ENCODE data around the gene GABRD.

The GABRD gene

DNA sequence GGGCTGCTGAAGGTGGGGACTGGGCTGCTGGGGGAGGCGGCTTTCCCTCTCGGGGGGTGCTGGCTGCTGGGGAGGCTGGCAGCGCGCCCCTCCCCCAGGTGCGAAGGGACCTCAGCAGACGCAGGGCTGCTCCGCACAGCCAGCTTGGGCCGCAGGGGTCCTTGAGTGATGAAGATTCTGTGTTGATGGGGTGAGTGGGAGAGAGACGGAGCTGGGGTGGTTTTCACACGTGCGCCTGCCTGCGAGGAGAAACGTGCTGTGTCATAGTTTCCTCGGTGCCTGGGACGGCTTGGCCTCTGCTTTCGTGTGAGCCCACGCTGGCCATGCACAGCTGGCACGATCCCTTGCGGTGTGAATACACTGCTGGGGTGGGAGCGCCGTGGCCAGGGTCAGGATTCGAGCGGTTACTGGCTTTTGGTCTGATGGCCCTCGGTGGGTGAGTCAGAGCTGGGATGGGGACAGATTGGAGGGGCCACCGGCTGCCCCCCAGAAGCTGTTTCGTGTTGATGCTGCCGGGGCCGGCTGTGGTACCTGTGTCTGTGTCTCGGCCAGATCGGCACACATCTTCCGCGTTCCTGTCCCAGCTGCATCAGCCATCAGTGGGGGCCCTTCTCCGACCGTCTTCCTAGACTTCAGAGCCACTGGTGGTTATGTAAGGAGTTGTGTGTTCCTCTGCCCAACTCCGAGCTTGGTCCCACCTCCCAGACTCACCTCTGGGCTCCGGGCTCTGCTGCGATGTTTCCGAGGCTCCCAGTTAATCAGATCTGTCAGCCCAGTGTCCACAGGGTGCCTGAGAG, 56.0 kb downstream of the GABRD start:
- no peak overlapping the region for H3K4me3 ChIP-seq (ENCODE audit: control insufficient read depth in 1 of 7, extremely low read depth in 1 of 7, insufficient read depth in 4 of 7, low read depth in 2 of 7, low read length in 6 of 7)
- peaks cover 0 to 22% (median 18%) of the 10 kb centered on the region in 5 experiments for H3K9me3 ChIP-seq (ENCODE audit: control extremely low read depth in 1 of 5, control insufficient read depth in 4 of 5, insufficient read depth in 2 of 5, low read depth in 1 of 5, low read length in 4 of 5)
- H3K36me3 ChIP-seq (ENCODE audit: control insufficient read depth in 4 of 4, insufficient read depth in 4 of 4, low read length in 3 of 4) = peaks cover 0 to 26% (median 0%) of the 10 kb centered on the region in 4 experiments
- no peak for DNase-seq
- ChIA-PET POLR2A (no interaction called here), CTCF (no interaction called here)
- 94% methylated on average over 26 of the region's 38 CpGs for WGBS (ENCODE audit: insufficient coverage)
- no peaks in the 10 kb centered on the region for H3K4me1 ChIP-seq (ENCODE audit: control extremely low read depth in 1 of 4, control insufficient read depth in 4 of 4, insufficient read depth in 4 of 4, low read length in 3 of 4)
- no peaks in the 10 kb centered on the region for H3K27me3 ChIP-seq (replicated peaks in 2 of 5; ENCODE audit: control insufficient read depth in 4 of 5, insufficient read depth in 5 of 5, low read length in 4 of 5)
- no peak overlapping the region for H3K27ac ChIP-seq (ENCODE audit: insufficient read depth in 1 of 2, low read depth in 1 of 2, low read length in 2 of 2, poor library complexity in 1 of 2, severe bottlenecking in 2 of 2)

DNA sequence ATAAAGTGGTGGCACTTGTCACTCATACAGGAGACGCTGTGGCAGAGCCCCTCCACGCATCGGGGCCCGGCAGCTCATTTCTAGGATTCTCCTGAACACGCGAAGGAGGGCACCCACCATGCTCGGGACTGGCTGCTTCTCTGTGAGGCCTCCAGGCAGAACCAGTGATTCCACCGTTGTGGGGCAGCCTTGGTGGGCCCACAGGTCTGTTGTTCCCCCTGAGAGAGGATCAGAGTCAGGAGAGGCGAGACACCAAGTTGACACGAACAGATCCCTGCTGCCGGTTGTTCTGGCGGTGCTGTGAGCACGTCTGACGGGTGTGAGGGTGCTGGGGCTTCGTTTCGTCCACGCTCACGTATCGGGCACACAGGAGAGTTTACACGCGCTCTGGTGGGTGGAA, 57.7 kb downstream of the GABRD start:
- Histone ChIP-seq H3K27me3 (replicated peaks in 2 of 5; ENCODE audit: control insufficient read depth in 4 of 5, insufficient read depth in 5 of 5, low read length in 4 of 5) (no peaks in the 10 kb centered on the region), H3K4me3 (ENCODE audit: control insufficient read depth in 1 of 7, extremely low read depth in 1 of 7, insufficient read depth in 4 of 7, low read depth in 2 of 7, low read length in 6 of 7) (no peak overlapping the region), H3K4me1 (ENCODE audit: control extremely low read depth in 1 of 4, control insufficient read depth in 4 of 4, insufficient read depth in 4 of 4, low read length in 3 of 4) (no peaks in the 10 kb centered on the region), H3K27ac (ENCODE audit: insufficient read depth in 1 of 2, low read depth in 1 of 2, low read length in 2 of 2, poor library complexity in 1 of 2, severe bottlenecking in 2 of 2) (no peak overlapping the region), H3K9me3 (ENCODE audit: control extremely low read depth in 1 of 5, control insufficient read depth in 4 of 5, insufficient read depth in 2 of 5, low read depth in 1 of 5, low read length in 4 of 5) (peaks cover 0 to 22% (median 18%) of the 10 kb centered on the region in 5 experiments), H3K36me3 (ENCODE audit: control insufficient read depth in 4 of 4, insufficient read depth in 4 of 4, low read length in 3 of 4) (peaks cover 0 to 26% (median 0%) of the 10 kb centered on the region in 4 experiments)
- DNase-seq = no peak
- POLR2A ChIA-PET = no interaction called here
- CTCF ChIA-PET = no interaction called here
- WGBS (ENCODE audit: insufficient coverage) = 95% methylated on average over 21 of the region's 21 CpGs

DNA sequence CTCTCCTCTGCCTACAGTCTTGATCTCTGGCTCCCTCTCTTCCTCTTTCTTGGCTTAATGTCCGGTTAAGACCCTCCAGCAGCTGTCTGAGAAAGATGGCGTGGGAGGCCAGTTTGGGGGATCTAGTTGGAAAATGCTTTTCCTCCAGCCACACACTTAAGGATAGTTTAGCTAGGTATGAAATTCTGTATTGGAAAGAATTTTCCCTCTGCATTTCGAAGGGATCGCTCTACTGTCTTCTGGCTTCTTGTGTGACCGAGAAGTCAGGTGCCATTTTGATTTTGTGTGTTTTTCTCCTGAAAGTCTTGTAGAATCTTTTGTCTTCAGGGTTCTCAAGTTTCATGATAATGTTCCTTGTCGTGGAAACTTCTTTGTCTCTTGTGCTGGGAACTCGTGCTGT, 59.0 kb downstream of the GABRD start:
- peak in 1 of 3 donors; percentile 2 for DNase-seq
- Histone ChIP-seq H3K27ac (ENCODE audit: insufficient read depth in 1 of 2, low read depth in 1 of 2, low read length in 2 of 2, poor library complexity in 1 of 2, severe bottlenecking in 2 of 2) (no peak overlapping the region), H3K27me3 (replicated peaks in 2 of 5; ENCODE audit: control insufficient read depth in 4 of 5, insufficient read depth in 5 of 5, low read length in 4 of 5) (no peaks in the 10 kb centered on the region), H3K4me1 (ENCODE audit: control extremely low read depth in 1 of 4, control insufficient read depth in 4 of 4, insufficient read depth in 4 of 4, low read length in 3 of 4) (no peaks in the 10 kb centered on the region), H3K4me3 (ENCODE audit: control insufficient read depth in 1 of 7, extremely low read depth in 1 of 7, insufficient read depth in 4 of 7, low read depth in 2 of 7, low read length in 6 of 7) (no peak overlapping the region), H3K9me3 (ENCODE audit: control extremely low read depth in 1 of 5, control insufficient read depth in 4 of 5, insufficient read depth in 2 of 5, low read depth in 1 of 5, low read length in 4 of 5) (peaks cover 0 to 22% (median 18%) of the 10 kb centered on the region in 5 experiments), H3K36me3 (ENCODE audit: control insufficient read depth in 4 of 4, insufficient read depth in 4 of 4, low read length in 3 of 4) (peaks cover 0 to 26% (median 1%) of the 10 kb centered on the region in 4 experiments)
- ChIA-PET POLR2A (no interaction called here), CTCF (interaction anchor here (2.0 kb wide), 1 partner anchor 10 kb away, joined by 4 read pairs; no protein-coding TSS in a partner anchor)
- WGBS (ENCODE audit: insufficient coverage) = 89% methylated on average over 5 of the region's 7 CpGs

DNA sequence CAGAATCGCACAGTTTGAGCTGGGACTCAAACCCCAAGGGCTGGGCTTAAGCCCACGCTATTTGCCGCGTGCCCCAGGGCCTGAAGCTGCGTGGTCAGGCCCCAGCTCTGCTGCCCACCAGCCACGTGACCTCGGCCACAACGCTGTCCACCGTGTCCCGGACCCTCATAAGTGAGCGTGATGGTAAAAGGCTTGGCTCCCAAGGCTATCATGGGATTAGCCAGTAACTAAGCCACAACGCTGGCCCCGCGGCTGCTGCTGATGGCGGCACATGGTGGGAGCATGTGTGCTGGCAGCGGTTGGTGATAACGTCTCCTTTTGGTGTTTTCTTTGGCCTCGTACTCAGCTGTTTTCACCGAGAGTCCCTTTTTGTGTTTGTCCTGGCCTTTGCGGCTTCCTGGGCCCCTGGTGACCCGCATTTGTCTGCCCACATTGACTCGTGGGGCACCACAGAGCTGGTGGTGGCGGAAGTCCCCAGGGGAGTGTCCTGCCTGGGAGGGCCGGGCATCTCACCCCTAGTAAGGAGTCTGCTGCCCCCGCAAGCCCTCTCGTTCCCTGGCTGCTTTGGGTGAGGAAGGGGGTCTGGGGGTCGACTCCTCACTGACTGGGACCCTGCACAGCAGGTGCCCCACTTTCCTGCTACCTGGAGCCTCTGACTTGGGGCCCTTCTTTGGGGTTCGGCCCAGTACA, 60.4 kb downstream of the GABRD start:
- Histone ChIP-seq H3K4me3 (ENCODE audit: control insufficient read depth in 1 of 7, extremely low read depth in 1 of 7, insufficient read depth in 4 of 7, low read depth in 2 of 7, low read length in 6 of 7) (no peak overlapping the region), H3K27ac (ENCODE audit: insufficient read depth in 1 of 2, low read depth in 1 of 2, low read length in 2 of 2, poor library complexity in 1 of 2, severe bottlenecking in 2 of 2) (no peak overlapping the region), H3K4me1 (ENCODE audit: control extremely low read depth in 1 of 4, control insufficient read depth in 4 of 4, insufficient read depth in 4 of 4, low read length in 3 of 4) (no peaks in the 10 kb centered on the region), H3K36me3 (ENCODE audit: control insufficient read depth in 4 of 4, insufficient read depth in 4 of 4, low read length in 3 of 4) (peaks cover 0 to 20% (median 1%) of the 10 kb centered on the region in 4 experiments), H3K27me3 (replicated peaks in 2 of 5; ENCODE audit: control insufficient read depth in 4 of 5, insufficient read depth in 5 of 5, low read length in 4 of 5) (peaks cover 0 to 2% (median 0%) of the 10 kb centered on the region in 5 experiments), H3K9me3 (ENCODE audit: control extremely low read depth in 1 of 5, control insufficient read depth in 4 of 5, insufficient read depth in 2 of 5, low read depth in 1 of 5, low read length in 4 of 5) (peaks cover 0 to 22% (median 18%) of the 10 kb centered on the region in 5 experiments)
- 96% methylated on average over 25 of the region's 28 CpGs for WGBS (ENCODE audit: insufficient coverage)
- DNase-seq = no peak
- POLR2A ChIA-PET = interaction anchor here (0.5 kb wide), 1 partner anchor 198 kb away, joined by 3 read pairs; no protein-coding TSS in a partner anchor
- CTCF ChIA-PET = interaction anchor here (2.0 kb wide), 1 partner anchor 9 kb away, joined by 4 read pairs; no protein-coding TSS in a partner anchor

DNA sequence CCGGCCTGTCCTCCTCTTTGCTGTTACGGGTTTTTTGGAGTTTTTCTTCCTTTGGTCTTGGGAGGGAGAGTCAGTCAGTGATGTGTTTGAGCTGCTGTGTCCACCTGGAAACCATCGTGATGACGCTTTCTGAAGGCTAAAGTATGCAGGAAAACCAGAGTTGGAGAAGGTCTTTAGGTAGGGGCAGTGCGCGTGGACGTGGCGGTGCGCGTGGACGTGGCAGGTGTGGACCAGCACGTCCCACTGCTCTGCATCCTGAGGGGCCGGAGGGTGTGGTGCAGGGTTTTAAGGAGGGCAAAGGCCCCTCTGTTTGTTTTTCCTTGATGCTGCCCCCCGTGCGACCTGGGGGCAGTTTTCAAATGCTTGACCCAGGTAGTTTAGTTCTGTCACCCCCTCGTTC, 61.0 kb downstream of the GABRD start:
- Histone ChIP-seq H3K4me1 (ENCODE audit: control extremely low read depth in 1 of 4, control insufficient read depth in 4 of 4, insufficient read depth in 4 of 4, low read length in 3 of 4) (no peaks in the 10 kb centered on the region), H3K4me3 (ENCODE audit: control insufficient read depth in 1 of 7, extremely low read depth in 1 of 7, insufficient read depth in 4 of 7, low read depth in 2 of 7, low read length in 6 of 7) (no peak overlapping the region), H3K9me3 (ENCODE audit: control extremely low read depth in 1 of 5, control insufficient read depth in 4 of 5, insufficient read depth in 2 of 5, low read depth in 1 of 5, low read length in 4 of 5) (peaks cover 0 to 22% (median 18%) of the 10 kb centered on the region in 5 experiments), H3K27ac (ENCODE audit: insufficient read depth in 1 of 2, low read depth in 1 of 2, low read length in 2 of 2, poor library complexity in 1 of 2, severe bottlenecking in 2 of 2) (no peak overlapping the region), H3K27me3 (replicated peaks in 2 of 5; ENCODE audit: control insufficient read depth in 4 of 5, insufficient read depth in 5 of 5, low read length in 4 of 5) (peaks cover 0 to 2% (median 0%) of the 10 kb centered on the region in 5 experiments), H3K36me3 (ENCODE audit: control insufficient read depth in 4 of 4, insufficient read depth in 4 of 4, low read length in 3 of 4) (peaks cover 0 to 20% (median 1%) of the 10 kb centered on the region in 4 experiments)
- CTCF ChIA-PET = no interaction called here
- no peak for DNase-seq
- POLR2A ChIA-PET = no interaction called here
- WGBS (ENCODE audit: insufficient coverage) = 96% methylated on average over 13 of the region's 16 CpGs
